GM12874 (cell line): ENCODE data around the gene LHFPL3.

Experiments
- CTCF ChIP-seq: IDR thresholded peaks from 2 replicates; pipeline ENCODE4 v1.5.1; 2011; ENCODE audit warnings: low read depth, mild to moderate bottlenecking, control low read depth, low read length, moderate library complexity; ENCODE audit not compliant: insufficient read depth

Gene LHFPL3

GRCh38 chr7:104800307-104800706 lies 471.9 kb downstream of the LHFPL3 start:
- TF ChIP-seq CTCF = no peak

GRCh38 chr7:104801022-104801421 lies 472.6 kb downstream of the LHFPL3 start:
- TF ChIP-seq CTCF = no peak

- no peak for TF ChIP-seq CTCF
Measured at GRCh38 chr7:104803931-104804330, 475.5 kb downstream of the LHFPL3 start.

GRCh38 chr7:104804696-104805095 lies 476.3 kb downstream of the LHFPL3 start:
- TF ChIP-seq CTCF = no peak

- no peak for TF ChIP-seq CTCF
Measured at GRCh38 chr7:104805449-104806317, 477.3 kb downstream of the LHFPL3 start.

DNA sequence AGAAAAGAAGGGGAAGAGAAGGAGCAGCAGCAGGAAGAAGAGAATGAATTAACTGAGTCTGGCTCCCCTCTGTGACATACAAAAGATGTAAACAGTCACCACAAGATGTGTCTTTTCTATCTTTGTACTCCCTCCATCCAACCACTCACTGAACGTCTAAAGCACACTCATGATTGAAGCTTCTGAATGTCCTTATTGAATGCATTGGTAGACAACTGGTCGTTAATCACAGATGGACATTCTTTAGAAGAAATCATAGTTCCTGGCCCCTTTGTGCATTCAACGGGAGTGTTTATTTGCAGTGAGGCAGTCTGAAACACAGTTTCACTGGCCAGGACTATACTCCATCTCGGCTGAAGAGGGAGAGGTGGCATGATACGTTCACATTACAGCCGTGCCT lies 479.3 kb downstream of the LHFPL3 start:
- TF ChIP-seq CTCF = no peak

- TF ChIP-seq CTCF = no peak
Measured at GRCh38 chr7:104809906-104810305, 481.5 kb downstream of the LHFPL3 start.
